GM21619 (cell line): ENCODE data around the gene LGR6.
A peak's percentile ranks its signal among the peaks of the same experiment; 100 is the strongest.
"Not testable (repeated sequence)": the region's sequence is repeated elsewhere in the genome, so short reads cannot be mapped to it uniquely, and the experiment has no call there.

Experiments used
- ATAC-seq: cut with Tn5 transposase; IDR thresholded peaks from one replicate; pipeline ENCODE4 v1.9.1; 2021; ENCODE audit not compliant: unreplicated experiment

LGR6 gene

DNA sequence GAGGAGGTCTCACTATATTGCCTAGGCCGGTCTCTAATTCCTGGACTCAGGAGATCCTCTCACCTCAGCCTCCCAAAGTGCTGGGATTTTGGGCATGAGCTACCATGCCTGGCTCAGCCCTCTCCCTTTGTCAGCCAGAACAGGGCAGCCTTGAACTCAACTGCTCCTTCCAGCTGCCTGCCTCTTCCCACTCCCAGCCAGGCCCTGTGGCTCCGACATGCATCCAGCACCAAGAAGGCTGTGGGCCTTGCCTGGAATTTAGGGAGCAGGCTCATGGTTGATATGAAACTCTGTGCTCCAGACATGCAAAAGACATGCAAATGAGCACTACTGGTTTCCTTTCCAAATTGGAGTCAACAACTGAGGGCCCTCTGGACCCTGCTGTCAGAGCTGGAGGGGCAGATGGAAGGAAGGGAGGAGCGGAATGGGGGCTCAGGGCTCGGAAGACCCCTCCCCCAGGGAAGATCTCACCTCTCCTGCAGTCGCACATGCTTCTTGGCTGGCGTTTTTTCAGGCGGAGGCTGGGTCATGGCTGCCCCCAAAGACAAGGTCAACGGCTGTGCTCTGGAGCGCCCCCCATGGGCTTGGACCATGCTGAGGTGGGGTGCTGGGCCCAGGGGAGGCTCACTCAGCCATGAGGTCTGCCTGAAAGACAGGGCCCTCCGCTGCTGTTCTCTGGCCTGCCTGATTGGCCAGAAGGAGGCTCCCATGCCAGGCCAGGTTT is 34.6 kb upstream of the LGR6 start:
- ATAC-seq, result no peak

DNA sequence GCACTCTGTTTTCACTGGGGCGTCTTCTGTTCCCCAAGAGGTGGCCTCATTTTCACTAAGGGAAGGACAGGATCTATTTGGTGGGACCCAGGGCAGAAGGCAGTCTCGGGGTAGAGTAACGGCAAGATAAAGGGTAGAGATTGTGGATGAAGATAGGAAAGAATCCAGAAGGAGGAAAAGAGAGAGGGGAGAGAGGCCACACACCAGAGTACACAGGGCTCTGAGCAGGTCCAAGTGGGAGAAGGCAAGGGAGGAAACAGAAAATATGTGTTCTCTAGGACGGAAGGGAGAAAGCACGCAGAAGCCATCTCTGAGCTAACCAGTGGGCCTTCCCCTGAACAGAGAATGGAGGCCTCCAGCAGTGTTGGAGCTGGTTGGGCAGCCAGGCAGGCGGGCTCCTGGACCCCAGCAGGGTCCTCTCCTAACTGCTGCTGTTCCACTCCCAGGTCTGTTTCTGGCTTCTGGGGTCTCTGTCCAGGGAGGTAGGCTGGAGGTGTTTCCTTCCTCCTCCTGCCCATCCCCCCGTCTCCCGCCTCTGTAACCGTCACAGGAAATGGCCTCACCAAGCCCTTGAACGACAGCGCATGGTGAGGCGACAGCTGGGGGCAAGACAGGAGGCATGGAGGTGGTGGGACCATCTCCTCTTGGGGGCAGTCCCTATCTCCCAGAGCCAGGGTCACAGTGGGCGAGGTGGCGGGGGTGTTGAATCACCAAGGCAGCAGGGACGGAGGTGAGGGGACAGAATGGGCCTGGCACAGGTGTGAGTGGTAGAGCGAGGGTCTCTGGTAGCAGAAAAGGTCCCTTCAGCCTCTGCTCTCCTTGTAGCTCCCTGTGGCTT is 33.8 kb upstream of the LGR6 start:
- ATAC-seq, result no peak

DNA sequence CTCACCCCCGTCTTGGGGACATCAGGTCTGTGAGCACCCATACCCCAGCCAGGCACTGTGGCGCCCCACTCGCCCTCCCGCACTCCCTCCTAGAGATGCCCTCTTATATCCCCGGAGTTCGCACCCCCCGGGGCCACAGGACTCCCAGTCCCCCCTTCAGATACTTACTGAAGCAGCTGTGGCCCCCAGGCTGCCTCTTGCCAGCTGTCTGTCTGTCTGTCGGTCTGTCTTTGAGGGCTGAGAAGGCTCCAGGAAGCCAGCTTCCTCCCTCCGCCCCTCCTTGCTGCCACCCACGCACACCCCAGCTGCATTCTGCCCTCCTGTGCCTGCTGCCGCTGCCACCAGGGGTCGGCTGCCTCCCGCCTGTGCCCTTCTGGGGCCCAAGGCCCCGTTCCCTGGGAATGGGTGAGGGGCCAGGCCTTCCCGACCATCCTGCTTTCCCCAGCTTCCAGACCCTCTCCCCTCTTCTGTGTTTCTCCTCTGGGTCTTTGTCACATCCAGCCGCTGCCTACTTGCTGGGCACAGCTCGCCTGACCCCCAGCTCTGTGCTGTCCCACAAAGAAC is 33.1 kb upstream of the LGR6 start, which contains the start of gene PTPN7:
PTPN7 (minus strand) TSS at position 226 of the 564 bp plus-strand sequence. CDS start 1,200 bp downstream, outside the sequence.
- ATAC-seq, result peak; percentile 33

DNA sequence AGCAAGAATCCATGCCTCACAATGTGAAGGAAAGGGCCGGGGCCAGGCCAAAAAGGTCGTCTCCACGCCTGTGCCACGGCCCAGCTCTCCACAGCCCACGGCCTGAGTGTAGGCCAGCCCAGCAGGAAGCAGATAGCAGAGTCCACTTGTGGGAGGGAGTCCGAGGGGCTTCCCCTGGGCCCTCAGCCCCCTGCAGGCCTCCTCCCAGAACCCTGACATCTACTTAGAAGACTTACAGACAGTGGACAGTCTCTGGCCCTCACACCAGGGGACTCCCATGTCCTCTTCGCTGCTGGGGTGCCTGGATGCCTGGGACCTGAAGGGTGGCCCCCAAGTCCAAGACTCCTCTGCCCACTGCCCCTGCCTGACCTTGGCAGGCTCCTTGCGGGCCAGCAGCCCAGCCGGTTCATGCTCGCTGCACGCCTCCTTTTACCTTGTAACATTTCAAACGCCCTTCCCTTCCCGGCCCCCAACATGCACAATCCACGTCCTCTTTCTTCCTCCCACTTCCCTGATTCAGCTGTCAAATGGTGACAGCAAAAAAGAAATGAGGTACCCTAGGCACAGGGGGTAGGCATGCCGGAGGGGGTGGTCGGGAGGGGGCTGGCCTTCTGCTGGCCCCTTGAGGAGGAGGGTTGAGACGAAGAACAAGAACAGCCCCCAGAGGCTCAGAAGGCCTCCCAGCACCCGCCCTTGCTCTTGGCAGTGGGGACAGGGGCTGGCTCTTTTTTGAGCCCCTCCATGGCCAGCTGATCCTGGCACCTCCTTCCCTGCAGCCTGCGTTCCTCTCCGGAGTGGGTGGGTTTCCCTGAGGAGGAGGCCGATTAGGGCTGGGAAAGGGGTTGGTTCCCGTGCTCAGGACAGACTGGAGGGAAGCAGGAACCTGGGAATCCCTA is 32.2 kb upstream of the LGR6 start:
- no peak for ATAC-seq

DNA sequence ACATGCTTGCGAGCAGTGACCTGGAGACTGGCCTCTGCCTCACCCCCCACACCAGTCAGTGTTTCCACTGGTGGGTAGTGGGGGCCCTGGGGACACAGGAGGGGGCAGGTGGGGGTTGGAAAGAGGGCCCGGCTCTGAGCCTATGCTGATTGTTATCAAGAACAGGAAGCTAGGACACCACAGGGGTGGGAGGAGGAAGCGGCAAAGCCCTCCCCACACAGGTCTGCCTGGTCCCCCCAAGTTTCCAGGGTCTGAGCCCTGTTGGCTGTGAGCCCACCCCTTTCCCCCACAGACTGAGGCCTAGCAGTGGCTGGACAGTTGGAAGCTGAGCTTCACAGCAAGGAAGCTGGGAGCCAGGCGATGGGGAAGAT is 31.6 kb upstream of the LGR6 start:
- ATAC-seq, result no peak

DNA sequence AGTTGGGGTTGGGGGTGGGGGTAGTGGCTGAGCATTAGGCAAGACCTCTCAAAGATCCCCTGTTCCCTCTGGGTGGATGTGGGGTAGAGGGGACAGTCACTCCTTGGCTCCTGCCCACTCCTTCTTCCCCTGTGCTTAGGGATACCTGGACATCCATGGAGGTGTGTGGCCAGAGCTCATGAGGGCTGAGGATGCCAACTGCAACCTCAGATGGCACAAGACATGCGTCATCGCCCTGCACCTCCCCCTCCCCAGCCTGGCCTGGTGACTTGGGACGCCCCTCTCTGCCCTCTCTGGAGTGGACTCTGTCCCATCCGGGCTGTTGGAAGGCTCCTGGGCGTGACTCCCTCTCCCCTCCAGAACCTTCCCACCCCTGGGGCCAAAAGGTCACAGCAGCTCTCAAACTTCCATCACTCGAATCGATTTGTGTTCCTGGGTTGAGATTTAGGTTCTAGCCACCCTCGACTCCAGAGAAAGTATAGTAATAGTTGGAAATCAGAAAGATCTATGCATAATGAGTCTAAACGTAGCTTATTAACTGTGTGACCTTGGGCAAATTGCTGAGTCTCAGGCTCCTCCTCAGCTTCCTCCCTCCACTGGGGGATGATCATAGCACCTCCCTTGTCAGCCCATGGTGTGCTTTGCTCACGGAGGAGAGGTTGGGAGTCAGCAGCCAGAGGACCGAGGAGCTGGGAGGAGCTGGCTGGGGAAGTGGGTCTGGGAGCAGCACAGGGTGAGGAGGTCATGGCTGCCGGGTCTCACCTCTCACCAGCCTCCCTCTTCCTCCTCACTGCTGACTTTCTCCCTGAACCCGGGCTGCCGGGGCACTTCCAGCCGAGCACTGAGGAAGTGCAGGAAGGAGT is 30.9 kb upstream of the LGR6 start:
- ATAC-seq, result no peak

DNA sequence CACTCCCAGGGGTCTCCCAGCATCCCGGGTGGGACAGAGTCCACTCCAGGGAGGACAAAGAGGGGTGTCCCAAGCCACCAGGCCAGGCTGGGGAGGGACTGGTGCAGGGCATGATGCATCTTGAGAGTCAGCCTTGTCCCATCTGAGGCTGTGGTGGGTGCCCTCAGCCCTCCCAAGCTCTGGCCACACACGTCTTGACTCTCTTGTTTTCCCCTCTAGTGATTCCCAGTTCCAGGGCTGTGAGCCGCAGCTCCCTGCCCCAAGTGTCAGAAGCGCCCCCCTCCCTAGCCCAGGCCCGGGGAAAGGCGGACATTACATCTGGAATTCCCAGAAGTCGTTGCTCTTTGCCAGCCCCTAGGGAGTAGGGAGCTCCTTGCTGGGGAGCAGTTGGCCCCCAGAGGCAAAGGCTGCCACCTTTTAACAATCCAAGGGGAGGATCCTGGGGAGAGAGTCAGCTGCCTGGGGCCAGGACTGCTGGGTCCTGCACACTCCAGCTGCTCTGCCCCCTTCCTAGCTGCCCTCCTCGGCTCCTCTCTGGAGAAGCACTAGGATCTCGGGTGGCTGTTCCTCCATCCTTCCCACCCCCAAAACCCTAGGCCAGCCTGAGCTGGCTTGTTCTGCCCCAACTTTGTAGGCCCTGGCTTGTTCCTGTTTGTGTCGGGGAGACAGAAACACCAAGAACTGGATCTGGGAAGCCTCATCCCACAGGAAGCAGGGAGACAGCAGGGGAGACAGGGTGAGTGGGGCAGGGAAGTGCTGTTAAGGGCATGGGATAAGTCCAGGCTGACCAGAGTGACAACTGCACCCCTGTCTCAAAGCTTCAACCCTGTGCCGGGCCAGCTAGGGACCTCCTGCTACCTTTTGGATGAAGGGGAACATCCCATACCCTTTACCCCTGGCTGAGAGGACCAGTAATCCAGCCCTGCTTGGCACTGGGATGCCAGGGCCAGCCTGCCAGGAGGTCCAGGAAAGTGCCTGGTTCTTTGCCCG is 30.0 kb upstream of the LGR6 start:
- ATAC-seq, result no peak

DNA sequence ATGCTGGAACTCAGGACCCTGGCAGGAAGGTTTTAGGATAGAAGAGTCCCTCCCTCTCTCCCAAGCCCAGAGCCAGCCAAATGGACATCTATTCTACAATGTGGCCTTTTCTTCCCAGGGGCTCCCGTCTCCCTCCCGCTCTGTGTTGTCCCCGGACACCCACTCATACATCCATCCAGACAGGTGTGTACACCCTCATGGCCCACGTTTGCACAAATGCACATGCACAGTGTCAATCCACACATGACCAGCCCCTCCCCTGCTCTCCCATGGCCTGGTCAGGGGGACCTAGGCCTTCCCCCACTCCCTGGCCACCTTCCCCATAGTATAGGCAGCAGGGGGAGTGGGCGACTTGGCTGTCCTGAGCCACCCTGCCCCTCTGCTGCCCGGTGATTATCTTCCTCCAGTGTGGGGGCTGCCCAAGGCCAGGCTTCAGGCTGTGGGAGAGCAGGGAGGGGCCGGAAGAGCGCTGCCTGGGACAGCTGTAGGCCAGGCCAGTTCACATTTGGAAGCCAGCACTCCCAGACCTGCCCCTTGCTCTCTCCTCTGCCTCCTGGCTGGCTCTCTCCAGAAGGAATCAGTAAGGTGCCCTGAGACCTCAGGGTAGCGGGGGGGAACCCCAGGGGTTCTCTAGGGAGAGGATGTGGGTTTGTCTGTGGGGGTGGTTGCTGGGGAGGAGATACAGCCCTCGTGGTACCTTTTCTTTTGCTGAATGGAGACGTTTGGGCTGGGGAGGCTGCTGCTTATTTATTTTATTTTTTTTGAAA is 29.1 kb upstream of the LGR6 start:
- ATAC-seq, result peak; percentile 58

DNA sequence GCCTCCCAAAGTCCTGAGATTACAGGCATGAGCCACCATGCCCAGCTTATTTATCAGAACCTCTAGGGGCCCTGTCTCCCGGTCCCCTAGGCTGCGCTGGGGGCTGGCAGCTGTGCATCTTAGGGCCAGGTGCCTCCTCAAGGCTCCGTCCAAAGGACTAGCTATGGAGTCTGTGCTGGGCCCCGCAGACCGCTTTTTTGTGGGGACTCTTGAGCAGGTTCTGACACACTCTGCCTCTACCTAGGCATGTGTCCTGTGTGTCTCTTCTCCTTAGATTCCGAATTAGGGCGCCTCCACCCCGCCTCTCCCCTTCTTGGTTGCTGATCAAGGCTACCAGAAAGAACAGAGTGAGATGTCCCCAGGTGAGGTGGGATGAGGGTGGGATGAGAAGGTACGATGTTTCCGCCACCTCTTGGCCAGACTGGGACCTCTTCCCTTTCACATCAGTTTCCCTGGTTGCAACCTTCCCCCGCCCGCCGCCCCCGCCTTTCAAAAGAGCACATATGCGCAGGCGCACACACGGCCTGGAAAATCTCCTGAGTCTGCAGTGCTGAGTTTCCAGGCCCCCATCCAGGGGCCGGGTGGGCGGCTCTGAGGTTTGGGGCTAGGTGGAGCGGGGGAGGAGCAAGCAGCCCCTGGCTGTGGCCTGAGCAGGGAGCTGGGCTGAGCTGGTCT is 28.2 kb upstream of the LGR6 start:
- no peak for ATAC-seq

DNA sequence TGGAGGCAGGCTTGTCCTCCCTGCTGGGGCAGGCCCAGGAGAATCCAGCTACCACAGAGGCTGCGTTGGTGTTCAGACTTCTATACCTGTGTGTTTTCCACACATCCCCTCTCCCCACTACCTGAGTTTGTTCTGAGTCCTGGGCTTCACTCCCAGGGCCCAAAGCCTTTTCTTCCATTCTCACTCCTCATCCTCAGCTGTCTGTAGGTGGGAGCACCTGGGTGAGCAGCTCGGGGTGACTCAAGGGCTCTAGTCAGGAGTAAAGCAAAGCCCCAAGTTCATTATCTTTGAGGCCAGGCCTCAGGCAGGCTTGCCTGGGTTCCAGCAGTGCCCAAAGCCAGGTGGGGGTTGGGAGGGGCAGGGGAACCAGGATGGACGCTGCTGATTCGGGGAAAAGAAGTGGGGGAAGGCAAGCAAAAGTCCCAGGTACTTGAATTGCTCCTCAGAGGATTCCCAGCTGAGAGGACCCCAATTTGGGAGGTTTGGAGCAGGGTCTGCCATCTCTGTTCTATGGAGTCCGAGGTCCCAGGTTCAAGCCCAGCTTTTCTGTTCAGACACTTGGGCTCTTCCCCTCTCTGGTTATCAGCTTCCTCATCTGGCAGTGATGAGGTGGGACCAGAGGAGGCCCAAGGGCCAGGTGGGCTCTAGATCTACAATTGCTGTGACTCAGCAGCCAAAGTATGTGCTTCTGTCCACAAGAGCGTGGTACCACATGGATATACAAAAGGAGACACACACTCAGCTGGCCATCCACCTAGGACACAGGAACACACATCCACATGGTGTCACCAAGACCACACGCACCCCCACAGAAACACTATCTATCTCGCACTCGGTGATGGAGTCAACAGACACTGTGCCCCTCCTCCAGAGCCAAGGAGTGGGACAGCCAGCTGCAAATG is 27.4 kb upstream of the LGR6 start:
- ATAC-seq, result no peak

DNA sequence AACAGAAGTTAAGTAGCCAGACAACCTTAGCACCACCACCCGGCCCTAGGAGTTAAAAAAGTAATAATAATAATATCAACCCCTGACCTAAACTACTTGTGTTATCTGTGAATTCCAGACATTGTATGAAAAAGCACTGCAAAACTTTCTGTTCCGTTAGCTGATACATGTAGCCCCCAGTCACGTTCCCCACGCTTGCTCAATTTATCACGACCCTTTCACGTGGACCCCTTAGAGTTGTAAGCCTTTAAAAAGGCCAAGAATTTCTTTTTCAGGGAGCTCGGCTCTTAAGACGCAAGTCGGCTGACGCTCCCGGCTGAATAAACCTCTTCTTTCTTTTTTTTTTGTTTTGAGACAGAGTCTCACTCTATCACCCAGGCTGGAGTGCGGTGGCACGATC is 26.5 kb upstream of the LGR6 start:
- ATAC-seq, result not testable (repeated sequence)

DNA sequence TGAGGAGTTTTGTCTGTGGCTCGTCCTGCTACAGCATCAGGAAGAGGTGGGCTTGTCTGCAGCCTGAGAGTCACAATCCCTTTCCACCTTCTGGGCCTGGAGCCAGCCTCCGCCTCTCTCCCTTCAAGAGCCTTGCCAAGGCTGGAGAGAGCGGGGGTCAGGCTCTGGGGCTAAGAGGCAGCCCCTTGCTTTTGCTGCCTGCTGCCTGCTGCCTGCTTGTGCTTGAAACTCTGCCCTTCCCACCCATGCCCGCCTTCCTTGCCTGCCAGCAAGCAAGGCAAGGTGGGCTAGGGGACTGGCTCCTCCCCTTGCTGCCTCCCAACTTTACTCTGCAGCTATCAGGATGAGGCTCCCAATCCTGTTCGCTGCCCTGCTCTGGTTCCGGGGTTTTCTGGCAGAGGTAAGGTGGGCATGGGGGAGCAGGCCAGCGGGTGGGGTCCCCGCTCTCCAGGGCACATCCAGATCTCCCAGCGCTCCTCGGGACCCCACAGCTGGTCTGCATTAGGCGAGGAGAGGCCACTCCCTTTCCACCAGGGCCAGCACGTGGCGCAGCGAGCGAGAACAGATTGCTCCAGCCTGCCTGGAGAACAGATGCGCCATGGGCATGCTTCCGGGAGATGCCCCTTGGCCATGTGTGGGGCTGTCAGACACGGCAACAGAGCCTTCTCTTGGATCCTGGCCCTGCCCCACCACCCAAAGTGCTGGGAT is 25.7 kb upstream of the LGR6 start:
- ATAC-seq, result no peak

DNA sequence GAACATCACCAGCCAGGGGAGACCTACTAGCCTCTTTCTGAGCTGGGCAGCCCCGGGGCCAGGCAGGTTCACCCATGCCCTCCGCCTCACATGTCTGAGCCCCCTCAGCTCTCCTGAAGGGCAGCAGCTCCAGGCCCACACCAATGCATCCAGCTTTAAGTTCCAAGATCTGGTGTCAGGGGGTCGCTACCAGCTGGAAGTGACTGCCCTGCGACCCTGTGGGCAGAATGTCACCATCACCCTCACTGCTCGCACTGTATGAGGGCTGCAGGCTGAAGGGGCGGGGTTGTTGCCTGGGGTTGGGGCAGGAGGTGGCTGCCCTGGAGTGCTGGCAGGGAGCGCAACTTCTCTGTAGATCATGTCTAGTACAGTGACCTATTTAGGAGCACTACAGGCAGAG is 24.7 kb upstream of the LGR6 start:
- no peak for ATAC-seq

DNA sequence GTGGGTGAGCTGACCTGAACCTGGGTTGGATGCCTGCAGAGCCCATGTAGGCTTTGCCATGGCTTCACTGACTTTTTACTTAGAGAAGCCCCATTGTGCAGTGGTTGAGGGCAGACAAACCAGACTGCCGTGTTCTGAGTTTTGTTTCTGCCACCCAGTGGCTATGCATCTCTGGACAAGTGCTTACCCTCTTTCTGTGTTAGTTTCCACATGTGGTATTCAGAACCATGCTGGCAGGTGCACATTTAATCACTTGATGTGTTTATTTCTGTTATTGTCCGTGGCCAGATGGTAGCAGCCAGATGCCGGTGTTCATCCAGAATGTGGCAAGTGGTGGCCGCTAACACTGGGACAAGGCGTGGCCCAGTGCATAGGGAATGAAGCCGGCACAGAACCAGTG is 22.9 kb upstream of the LGR6 start:
- ATAC-seq, result no peak

DNA sequence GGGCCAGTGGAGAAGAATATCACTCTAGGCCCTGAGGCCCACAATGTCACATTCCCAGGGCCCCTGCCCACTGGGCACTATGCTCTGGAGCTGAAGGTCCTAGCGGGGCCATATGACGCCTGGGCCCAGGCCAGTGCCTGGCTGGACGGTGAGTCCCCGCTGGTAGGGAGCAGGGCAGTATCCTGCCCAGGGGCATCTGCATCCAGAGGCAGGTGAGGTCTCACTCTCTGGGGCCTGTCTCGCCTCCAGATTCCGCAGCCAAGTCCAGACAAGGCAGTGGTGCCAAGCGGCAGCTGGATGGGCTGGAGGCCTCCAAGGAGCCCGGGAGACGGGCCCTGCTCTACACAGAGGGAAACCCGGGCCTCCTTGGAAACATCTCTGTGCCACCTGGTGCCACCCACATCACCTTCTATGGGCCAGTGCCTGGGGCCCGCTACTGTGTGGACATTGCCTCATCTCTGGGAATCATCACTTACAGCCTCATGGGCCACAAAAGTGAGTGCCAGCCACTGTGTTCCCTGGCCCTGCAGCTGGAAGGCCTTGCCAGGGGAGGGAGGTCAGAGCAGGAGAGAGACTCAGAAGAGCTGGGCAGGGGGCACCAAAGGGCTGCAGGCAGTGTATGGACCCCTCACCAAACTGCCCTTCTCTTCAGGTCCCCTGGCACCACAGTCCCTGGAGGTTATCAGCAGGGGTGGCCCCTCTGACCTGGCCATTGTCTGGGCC is 22.1 kb upstream of the LGR6 start:
- no peak for ATAC-seq
